ENCODE measurements around the gene PUS7.

The PUS7 gene, protein sequence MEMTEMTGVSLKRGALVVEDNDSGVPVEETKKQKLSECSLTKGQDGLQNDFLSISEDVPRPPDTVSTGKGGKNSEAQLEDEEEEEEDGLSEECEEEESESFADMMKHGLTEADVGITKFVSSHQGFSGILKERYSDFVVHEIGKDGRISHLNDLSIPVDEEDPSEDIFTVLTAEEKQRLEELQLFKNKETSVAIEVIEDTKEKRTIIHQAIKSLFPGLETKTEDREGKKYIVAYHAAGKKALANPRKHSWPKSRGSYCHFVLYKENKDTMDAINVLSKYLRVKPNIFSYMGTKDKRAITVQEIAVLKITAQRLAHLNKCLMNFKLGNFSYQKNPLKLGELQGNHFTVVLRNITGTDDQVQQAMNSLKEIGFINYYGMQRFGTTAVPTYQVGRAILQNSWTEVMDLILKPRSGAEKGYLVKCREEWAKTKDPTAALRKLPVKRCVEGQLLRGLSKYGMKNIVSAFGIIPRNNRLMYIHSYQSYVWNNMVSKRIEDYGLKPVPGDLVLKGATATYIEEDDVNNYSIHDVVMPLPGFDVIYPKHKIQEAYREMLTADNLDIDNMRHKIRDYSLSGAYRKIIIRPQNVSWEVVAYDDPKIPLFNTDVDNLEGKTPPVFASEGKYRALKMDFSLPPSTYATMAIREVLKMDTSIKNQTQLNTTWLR

GRCh38 chr7:105521717-105522463 lies at the start of gene PUS7:
PUS7 (minus strand) TSS chr7:105522271; CDS start chr7:105508512, 13,759 bp downstream.
- peak within 1 kb of the TSS; percentile 90 for H3K27ac ChIP-seq
- TF ChIP-seq CTCF (IDR thresholded peaks at IDR 0.05) (peak; percentile 26), ZFX (IDR thresholded peaks at IDR 0.05; ENCODE audit: borderline replicate concordance) (no peak)

DNA sequence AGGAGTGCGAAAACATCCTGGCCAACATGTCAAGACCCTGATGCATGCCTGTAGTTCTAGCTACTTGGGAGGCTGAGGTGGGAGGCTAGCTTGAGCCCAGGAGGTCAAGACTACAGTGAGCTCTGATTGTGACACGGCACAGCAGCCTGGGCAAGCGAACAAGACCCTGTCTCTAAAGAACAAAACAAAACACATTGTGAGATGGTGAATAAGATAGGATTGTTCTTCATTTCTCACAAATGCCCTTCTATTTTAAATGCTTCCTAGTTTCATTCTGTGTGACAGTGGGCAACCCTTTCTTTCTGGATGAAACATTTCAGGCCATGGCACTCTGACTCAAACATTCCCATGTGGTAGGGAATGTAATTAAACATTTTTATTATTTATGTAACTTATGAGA lies 45.8 kb upstream of the PUS7 start:
- TF ChIP-seq CTCF (IDR thresholded peaks at IDR 0.05), result no peak
- TF ChIP-seq ZFX (IDR thresholded peaks at IDR 0.05; ENCODE audit: borderline replicate concordance), result no peak
- H3K27ac ChIP-seq, result no peak overlapping the region

DNA sequence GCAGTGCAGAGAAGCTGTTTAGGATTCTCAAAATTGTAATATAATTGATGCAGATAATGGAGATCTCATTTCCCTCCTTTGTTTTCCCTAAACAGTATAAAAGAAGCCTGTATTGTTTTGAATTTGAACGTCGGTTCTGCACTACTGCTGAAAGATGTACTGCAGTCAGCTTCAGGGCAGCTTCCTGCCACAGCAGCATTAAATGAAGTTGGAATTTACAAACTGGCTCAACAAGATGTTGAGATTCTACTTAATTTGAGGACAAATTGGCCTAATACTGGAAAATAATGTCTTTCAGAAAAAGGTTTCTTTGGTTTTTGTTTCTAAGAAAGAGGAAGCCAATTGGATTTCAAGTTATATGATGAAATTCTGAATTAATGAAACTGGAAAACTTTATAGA lies 45.0 kb upstream of the PUS7 start:
- H3K27ac ChIP-seq, result no peak overlapping the region
- TF ChIP-seq ZFX (IDR thresholded peaks at IDR 0.05; ENCODE audit: borderline replicate concordance) (no peak), CTCF (IDR thresholded peaks at IDR 0.05) (no peak)

DNA sequence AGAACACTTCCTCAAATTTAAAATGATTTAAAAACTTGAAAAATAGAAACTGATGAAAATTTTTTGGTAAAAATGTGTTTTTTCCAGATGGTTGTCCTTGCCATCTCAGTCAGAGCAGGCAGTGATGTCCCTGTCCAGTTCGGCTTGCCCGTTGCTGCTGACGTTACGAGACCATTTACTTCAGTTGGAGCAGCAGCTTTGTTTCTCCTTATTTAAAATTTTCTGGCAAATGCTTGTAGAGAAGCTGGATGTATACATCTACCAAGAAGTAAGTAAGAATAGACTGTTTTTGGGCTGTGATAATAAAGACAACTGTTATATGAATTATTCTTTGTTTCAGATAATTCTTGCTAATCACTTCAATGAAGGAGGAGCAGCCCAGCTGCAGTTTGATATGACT lies 43.1 kb upstream of the PUS7 start:
- TF ChIP-seq CTCF (IDR thresholded peaks at IDR 0.05), result no peak
- no peak for TF ChIP-seq ZFX (IDR thresholded peaks at IDR 0.05; ENCODE audit: borderline replicate concordance)
- H3K27ac ChIP-seq, result no peak overlapping the region

DNA sequence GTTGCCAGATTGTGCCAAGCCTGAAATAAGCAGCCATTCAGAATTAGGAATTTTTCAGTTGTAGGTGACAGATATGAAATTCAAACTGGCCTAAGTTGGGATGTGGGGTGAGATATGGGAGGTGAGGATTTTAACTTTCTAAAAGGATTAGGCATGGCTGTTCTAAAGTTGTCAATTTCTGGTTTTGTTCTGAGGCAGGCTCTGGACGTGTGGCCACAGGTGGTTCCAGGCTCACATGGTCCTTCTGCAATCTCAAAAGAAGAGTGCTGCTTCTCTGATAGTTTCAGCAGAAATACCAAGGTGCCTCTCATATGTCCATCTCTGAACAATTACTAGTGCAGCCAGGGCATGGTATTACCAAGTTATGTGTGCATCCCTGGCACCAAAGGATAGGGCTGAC lies 37.9 kb upstream of the PUS7 start:
- H3K27ac ChIP-seq, result no peak overlapping the region
- TF ChIP-seq CTCF (IDR thresholded peaks at IDR 0.05) (no peak), ZFX (IDR thresholded peaks at IDR 0.05; ENCODE audit: borderline replicate concordance) (no peak)

DNA sequence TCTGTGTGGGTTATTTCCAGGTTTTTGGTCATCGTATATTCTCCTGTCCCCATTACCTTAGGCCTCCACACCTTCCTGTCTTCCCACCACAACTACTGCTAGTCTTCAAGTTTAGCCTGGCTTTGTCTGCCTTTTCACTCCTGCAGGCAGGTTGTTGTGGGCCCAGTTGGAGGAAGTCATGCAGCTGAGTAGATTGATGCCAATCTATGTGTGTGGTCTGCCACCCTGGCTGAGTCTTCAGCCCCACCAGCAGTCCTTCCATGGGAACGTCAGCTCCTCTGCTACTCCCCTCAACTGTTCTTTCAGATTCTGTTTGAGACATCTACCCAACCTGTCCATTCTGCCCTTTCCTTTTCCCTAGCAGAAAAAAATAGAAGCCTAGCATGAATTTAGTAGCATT lies 16.3 kb upstream of the PUS7 start:
- H3K27ac ChIP-seq, result no peak overlapping the region
- no peak for TF ChIP-seq CTCF (IDR thresholded peaks at IDR 0.05)
- no peak for TF ChIP-seq ZFX (IDR thresholded peaks at IDR 0.05; ENCODE audit: borderline replicate concordance)
